ENCODE measurements around the gene CLSTN2. TPM values are rescaled to one million over a fixed set of nuclear protein-coding genes. Genes with fewer than 3 reads are reported as not detected.
A peak's percentile ranks its signal among the peaks of the same experiment; 100 is the strongest.

Gene CLSTN2
- total RNA-seq, 2 donors from 2014 or later, result 0.08 TPM; not detected in 1

- H3K36me3 Mint-ChIP-seq (ENCODE audit: low read depth), result no peaks in the 10 kb centered on the region
- H3K27ac Mint-ChIP-seq, result no peak overlapping the region
- H3K9me3 Mint-ChIP-seq, result no peaks in the 10 kb centered on the region
- H3K4me3 Mint-ChIP-seq, result no peak overlapping the region
- peaks cover 5% of the 10 kb centered on the region for H3K27me3 Mint-ChIP-seq
- no peaks in the 10 kb centered on the region for H3K4me1 Mint-ChIP-seq
- no peak for ATAC-seq (replicated peaks)
These were observed 520.7 kb downstream of the CLSTN2 start for GRCh38 chr3:140455521-140456214.

- Mint-ChIP-seq H3K27me3 (peaks cover 5% of the 10 kb centered on the region), H3K4me3 (no peak overlapping the region)
These were observed 522.0 kb downstream of the CLSTN2 start for GRCh38 chr3:140456974-140457373.

GRCh38 chr3:140459462-140459861, 524.5 kb downstream of the CLSTN2 start:
- H3K4me3 Mint-ChIP-seq, result no peak overlapping the region
- ATAC-seq (replicated peaks), result no peak
- H3K4me1 Mint-ChIP-seq, result peaks cover 5% of the 10 kb centered on the region
- peaks cover 12% of the 10 kb centered on the region for H3K27me3 Mint-ChIP-seq
- no peak overlapping the region for H3K27ac Mint-ChIP-seq
- H3K9me3 Mint-ChIP-seq, result peaks cover 5% of the 10 kb centered on the region
- no peaks in the 10 kb centered on the region for H3K36me3 Mint-ChIP-seq (ENCODE audit: low read depth)

More at GRCh38 chr3:140456974-140457373, 522.0 kb downstream of the CLSTN2 start:
- no peak overlapping the region for H3K27ac Mint-ChIP-seq
- H3K9me3 Mint-ChIP-seq, result no peaks in the 10 kb centered on the region
- H3K4me1 Mint-ChIP-seq, result no peaks in the 10 kb centered on the region
- no peaks in the 10 kb centered on the region for H3K36me3 Mint-ChIP-seq (ENCODE audit: low read depth)
- ATAC-seq (replicated peaks), result no peak

GRCh38 chr3:140461250-140461649, 526.3 kb downstream of the CLSTN2 start:
- peaks cover 12% of the 10 kb centered on the region for H3K27me3 Mint-ChIP-seq
- no peak overlapping the region for H3K4me3 Mint-ChIP-seq
- peaks cover 5% of the 10 kb centered on the region for H3K9me3 Mint-ChIP-seq
- ATAC-seq (replicated peaks), result no peak
- no peaks in the 10 kb centered on the region for H3K36me3 Mint-ChIP-seq (ENCODE audit: low read depth)
- H3K27ac Mint-ChIP-seq, result no peak overlapping the region
- peaks cover 5% of the 10 kb centered on the region for H3K4me1 Mint-ChIP-seq

GRCh38 chr3:140463355-140463754, 528.4 kb downstream of the CLSTN2 start:
- H3K36me3 Mint-ChIP-seq (ENCODE audit: low read depth), result no peaks in the 10 kb centered on the region
- H3K9me3 Mint-ChIP-seq, result peaks cover 5% of the 10 kb centered on the region
- no peak overlapping the region for H3K4me3 Mint-ChIP-seq

GRCh38 chr3:140465988-140466387, 531.0 kb downstream of the CLSTN2 start:
- ATAC-seq (replicated peaks), result no peak
- peaks cover 5% of the 10 kb centered on the region for H3K4me1 Mint-ChIP-seq
- no peak overlapping the region for H3K4me3 Mint-ChIP-seq
- H3K9me3 Mint-ChIP-seq, result peaks cover 5% of the 10 kb centered on the region
- H3K27ac Mint-ChIP-seq, result no peak overlapping the region
- peaks cover 7% of the 10 kb centered on the region for H3K27me3 Mint-ChIP-seq
- no peaks in the 10 kb centered on the region for H3K36me3 Mint-ChIP-seq (ENCODE audit: low read depth)

More at GRCh38 chr3:140463355-140463754, 528.4 kb downstream of the CLSTN2 start:
- Mint-ChIP-seq H3K27me3 (peaks cover 12% of the 10 kb centered on the region), H3K4me1 (peaks cover 5% of the 10 kb centered on the region), H3K27ac (no peak overlapping the region)
- no peak for ATAC-seq (replicated peaks)

- Mint-ChIP-seq H3K27ac (no peak overlapping the region), H3K4me3 (no peak overlapping the region), H3K4me1 (peaks cover 5% of the 10 kb centered on the region), H3K9me3 (peaks cover 5% of the 10 kb centered on the region), H3K27me3 (peaks cover 7% of the 10 kb centered on the region), H3K36me3 (ENCODE audit: low read depth) (no peaks in the 10 kb centered on the region)
- ATAC-seq (replicated peaks), result no peak
These were observed 531.5 kb downstream of the CLSTN2 start for GRCh38 chr3:140466535-140466934.

- peak; percentile 80 for ATAC-seq (replicated peaks)
- Mint-ChIP-seq H3K36me3 (ENCODE audit: low read depth) (no peaks in the 10 kb centered on the region), H3K4me1 (peaks cover 5% of the 10 kb centered on the region), H3K9me3 (peaks cover 5% of the 10 kb centered on the region), H3K4me3 (no peak overlapping the region), H3K27ac (no peak overlapping the region), H3K27me3 (peaks cover 7% of the 10 kb centered on the region)
These were observed 532.2 kb downstream of the CLSTN2 start for GRCh38 chr3:140467104-140467577.

GRCh38 chr3:140467796-140468315, 532.9 kb downstream of the CLSTN2 start:
- Mint-ChIP-seq H3K9me3 (peaks cover 5% of the 10 kb centered on the region), H3K4me3 (no peak overlapping the region), H3K4me1 (peaks cover 5% of the 10 kb centered on the region), H3K36me3 (ENCODE audit: low read depth) (no peaks in the 10 kb centered on the region), H3K27me3 (peaks cover 7% of the 10 kb centered on the region), H3K27ac (no peak overlapping the region)
- ATAC-seq (replicated peaks), result no peak

GRCh38 chr3:140468407-140468806, 533.4 kb downstream of the CLSTN2 start:
- H3K4me1 Mint-ChIP-seq, result peaks cover under 1% of the 10 kb centered on the region
- H3K27ac Mint-ChIP-seq, result no peak overlapping the region
- H3K9me3 Mint-ChIP-seq, result peaks cover 2% of the 10 kb centered on the region
- ATAC-seq (replicated peaks), result no peak
- H3K27me3 Mint-ChIP-seq, result peaks cover 2% of the 10 kb centered on the region
- H3K36me3 Mint-ChIP-seq (ENCODE audit: low read depth), result no peaks in the 10 kb centered on the region
- H3K4me3 Mint-ChIP-seq, result no peak overlapping the region

- no peaks in the 10 kb centered on the region for H3K9me3 Mint-ChIP-seq
- no peaks in the 10 kb centered on the region for H3K4me1 Mint-ChIP-seq
- no peak for ATAC-seq (replicated peaks)
- no peak overlapping the region for H3K4me3 Mint-ChIP-seq
- no peaks in the 10 kb centered on the region for H3K36me3 Mint-ChIP-seq (ENCODE audit: low read depth)
- no peak overlapping the region for H3K27ac Mint-ChIP-seq
- H3K27me3 Mint-ChIP-seq, result no peaks in the 10 kb centered on the region
These were observed 534.5 kb downstream of the CLSTN2 start for GRCh38 chr3:140469491-140469890.

GRCh38 chr3:140470211-140470610, 535.2 kb downstream of the CLSTN2 start:
- ATAC-seq (replicated peaks), result no peak
- Mint-ChIP-seq H3K4me1 (no peaks in the 10 kb centered on the region), H3K27ac (no peak overlapping the region), H3K4me3 (no peak overlapping the region), H3K27me3 (no peaks in the 10 kb centered on the region), H3K9me3 (no peaks in the 10 kb centered on the region), H3K36me3 (ENCODE audit: low read depth) (no peaks in the 10 kb centered on the region)

- no peaks in the 10 kb centered on the region for H3K9me3 Mint-ChIP-seq
- no peaks in the 10 kb centered on the region for H3K4me1 Mint-ChIP-seq
These were observed 536.0 kb downstream of the CLSTN2 start for GRCh38 chr3:140470962-140471361.

GRCh38 chr3:140472306-140473020, 537.5 kb downstream of the CLSTN2 start:
- Mint-ChIP-seq H3K36me3 (ENCODE audit: low read depth) (no peaks in the 10 kb centered on the region), H3K4me1 (no peaks in the 10 kb centered on the region)
- no peak for ATAC-seq (replicated peaks)

More at GRCh38 chr3:140470962-140471361, 536.0 kb downstream of the CLSTN2 start:
- ATAC-seq (replicated peaks), result no peak
- Mint-ChIP-seq H3K36me3 (ENCODE audit: low read depth) (no peaks in the 10 kb centered on the region), H3K27me3 (no peaks in the 10 kb centered on the region), H3K4me3 (no peak overlapping the region), H3K27ac (no peak overlapping the region)

GRCh38 chr3:140487566-140487965, 552.6 kb downstream of the CLSTN2 start:
- Mint-ChIP-seq H3K27me3 (peaks cover 10% of the 10 kb centered on the region), H3K4me3 (no peak overlapping the region), H3K27ac (no peak overlapping the region), H3K36me3 (ENCODE audit: low read depth) (no peaks in the 10 kb centered on the region), H3K9me3 (peaks cover 8% of the 10 kb centered on the region), H3K4me1 (no peaks in the 10 kb centered on the region)
- no peak for ATAC-seq (replicated peaks)

More at GRCh38 chr3:140472306-140473020, 537.5 kb downstream of the CLSTN2 start:
- peaks cover 3% of the 10 kb centered on the region for H3K9me3 Mint-ChIP-seq
- H3K27me3 Mint-ChIP-seq, result peaks cover 3% of the 10 kb centered on the region
- H3K4me3 Mint-ChIP-seq, result no peak overlapping the region
- H3K27ac Mint-ChIP-seq, result no peak overlapping the region

All from activated T-helper 17 cell treated with anti-CD3 and anti-CD28 coated beads, Interleukin-2, amount 50 U/mL, for 72 hours (primary cell).